Endothelial cell of umbilical vein (primary cell): ENCODE results near the gene ZNF148.

Experiments
- CTCF ChIP-seq, 2 donors: IDR thresholded peaks; 1 replicate in 1 of 2; 2 replicates in 1 of 2; pipeline ENCODE4 v1.5.1; 2011; ENCODE audit warnings: low read length in 2 of 2, mild to moderate bottlenecking in 2 of 2, moderate library complexity in 2 of 2, control low read depth in 1 of 2, inconsistent platforms in 1 of 2, low read depth in 1 of 2; ENCODE audit not compliant: insufficient read depth in 1 of 2; ENCODE audit errors: extremely low read depth in 1 of 2
- MYC ChIP-seq: IDR thresholded peaks from one replicate; pipeline ENCODE4 v1.6.1; 2011; ENCODE audit warnings: mild to moderate bottlenecking, low read depth, low read length
- POLR2A ChIP-seq: IDR thresholded peaks from 2 replicates; pipeline ENCODE4 v1.6.1; 2012; ENCODE audit warnings: low read depth, mild to moderate bottlenecking, control low read depth, low read length
- POLR2AphosphoS5 ChIP-seq: IDR thresholded peaks from 2 replicates; pipeline ENCODE4 v1.6.1; 2012; ENCODE audit warnings: low read depth, mild to moderate bottlenecking, control low read depth, low read length, moderate library complexity; ENCODE audit not compliant: insufficient read depth

- TF ChIP-seq POLR2A (no peak), MYC (no peak), CTCF (IDR thresholded peaks at IDR 0.05; ENCODE audit: extremely low read depth in 1 of 2, insufficient read depth in 1 of 2, low read depth in 1 of 2, low read length in 2 of 2) (no peak), POLR2AphosphoS5 (no peak)
These were observed 117.6 kb downstream of the ZNF148 start for GRCh38 chr3:125257536-125257935.
